HG03039 (cell line): ENCODE measurements around the gene CPNE7.

Experiments used
- ATAC-seq: cut with Tn5 transposase; IDR thresholded peaks from one replicate; pipeline ENCODE4 v1.9.1; 2021; ENCODE audit warnings: mild to moderate bottlenecking, moderate library complexity; ENCODE audit not compliant: unreplicated experiment

The CPNE7 gene

GRCh38 chr16:89602273-89602951, 26.9 kb downstream of the CPNE7 start:
- no peak for ATAC-seq

GRCh38 chr16:89602952-89603590, 27.5 kb downstream of the CPNE7 start:
- ATAC-seq, result no peak

- no peak for ATAC-seq
Observed at GRCh38 chr16:89604764-89605163, 29.2 kb downstream of the CPNE7 start.

- no peak for ATAC-seq
Observed at GRCh38 chr16:89605186-89605970, 29.8 kb downstream of the CPNE7 start.

- ATAC-seq, result no peak
Observed at GRCh38 chr16:89606006-89606405, 30.4 kb downstream of the CPNE7 start.

- ATAC-seq, result no peak
Observed at GRCh38 chr16:89607453-89607852, 31.9 kb downstream of the CPNE7 start.

- ATAC-seq, result no peak
Observed at GRCh38 chr16:89607937-89608740, 32.6 kb downstream of the CPNE7 start.

- no peak for ATAC-seq
Observed at GRCh38 chr16:89610108-89610453, 34.5 kb downstream of the CPNE7 start.

- ATAC-seq, result no peak
Observed at GRCh38 chr16:89612415-89613166, 37.0 kb downstream of the CPNE7 start.

GRCh38 chr16:89613231-89613953, 37.8 kb downstream of the CPNE7 start, which contains the start of gene DPEP1:
TSS of gene DPEP1 (plus strand) at chr16:89613642. CDS start at chr16:89630411, 16,769 bp downstream.
- no peak for ATAC-seq

GRCh38 chr16:89613954-89614459, 38.4 kb downstream of the CPNE7 start:
- no peak for ATAC-seq

- no peak for ATAC-seq
Observed at GRCh38 chr16:89615176-89615575, 39.6 kb downstream of the CPNE7 start.

- no peak for ATAC-seq
Observed at GRCh38 chr16:89615596-89616090, 40.1 kb downstream of the CPNE7 start.

GRCh38 chr16:89616623-89617022, 41.1 kb downstream of the CPNE7 start:
- ATAC-seq, result no peak

- no peak for ATAC-seq
Observed at GRCh38 chr16:89617036-89617435, 41.5 kb downstream of the CPNE7 start.

- no peak for ATAC-seq
Observed at GRCh38 chr16:89618109-89618998, 42.8 kb downstream of the CPNE7 start.

GRCh38 chr16:89619840-89620239, 44.3 kb downstream of the CPNE7 start:
- no peak for ATAC-seq

GRCh38 chr16:89620406-89620841, 44.9 kb downstream of the CPNE7 start:
- ATAC-seq, result no peak
